Skeletal muscle satellite cell (primary cell): Measurements from ENCODE around the gene TMEM126A.

ENCODE experiments used
- H3K27me3 ChIP-seq: 2 replicates; pipeline ENCODE4 v1.7.0; 2013; ENCODE audit warnings: low read length; ENCODE audit not compliant: control insufficient read depth, insufficient read depth
- H3K36me3 ChIP-seq: 2 replicates; pipeline ENCODE4 v1.7.0; 2013; ENCODE audit warnings: mild to moderate bottlenecking, control low read depth, low read length; ENCODE audit not compliant: insufficient read depth
- H3K4me1 ChIP-seq: 2 replicates; pipeline ENCODE4 v1.7.0; 2013; ENCODE audit warnings: low read length; ENCODE audit not compliant: control insufficient read depth, insufficient read depth
- H3K4me2 ChIP-seq: 2 replicates; pipeline ENCODE4 v1.7.0; 2013; ENCODE audit warnings: mild to moderate bottlenecking, low read length
- H3K4me3 ChIP-seq: 2 replicates; pipeline ENCODE4 v1.7.0; 2013; ENCODE audit warnings: low read length
- H3K9ac ChIP-seq: 2 replicates; pipeline ENCODE4 v1.7.0; 2013; ENCODE audit warnings: mild to moderate bottlenecking, low read depth, low read length, moderate library complexity
- H3K9me3 ChIP-seq: replicated peaks from 2 replicates; pipeline ENCODE4 v1.7.0; 2013; ENCODE audit warnings: mild to moderate bottlenecking, control low read depth, low read length

Gene TMEM126A

GRCh38 chr11:85679576-85679975 is 31.8 kb downstream of the TMEM126A start:
- no peak overlapping the region for H3K4me3 ChIP-seq
- H3K36me3 ChIP-seq, result no peaks in the 10 kb centered on the region
- no peaks in the 10 kb centered on the region for H3K9me3 ChIP-seq
- H3K4me2 ChIP-seq, result no peak overlapping the region
- peaks cover 9% of the 10 kb centered on the region for H3K4me1 ChIP-seq
- peaks cover 2% of the 10 kb centered on the region for H3K27me3 ChIP-seq
- H3K9ac ChIP-seq, result no peak overlapping the region

- H3K4me1 ChIP-seq, result peaks cover 22% of the 10 kb centered on the region
- H3K36me3 ChIP-seq, result no peaks in the 10 kb centered on the region
- no peak overlapping the region for H3K9ac ChIP-seq
- no peaks in the 10 kb centered on the region for H3K27me3 ChIP-seq
- no peak overlapping the region for H3K4me3 ChIP-seq
- no peak overlapping the region for H3K4me2 ChIP-seq
- H3K9me3 ChIP-seq, result no peaks in the 10 kb centered on the region
Observed at GRCh38 chr11:85680897-85681296, 33.1 kb downstream of the TMEM126A start.

GRCh38 chr11:85682330-85683305 is 34.9 kb downstream of the TMEM126A start:
- Histone ChIP-seq H3K4me1 (peaks cover 26% of the 10 kb centered on the region), H3K4me2 (peak overlapping the region; percentile 83), H3K9me3 (no peaks in the 10 kb centered on the region), H3K27me3 (no peaks in the 10 kb centered on the region), H3K36me3 (no peaks in the 10 kb centered on the region), H3K9ac (peak overlapping the region; percentile 84), H3K4me3 (peak overlapping the region; percentile 79)

DNA sequence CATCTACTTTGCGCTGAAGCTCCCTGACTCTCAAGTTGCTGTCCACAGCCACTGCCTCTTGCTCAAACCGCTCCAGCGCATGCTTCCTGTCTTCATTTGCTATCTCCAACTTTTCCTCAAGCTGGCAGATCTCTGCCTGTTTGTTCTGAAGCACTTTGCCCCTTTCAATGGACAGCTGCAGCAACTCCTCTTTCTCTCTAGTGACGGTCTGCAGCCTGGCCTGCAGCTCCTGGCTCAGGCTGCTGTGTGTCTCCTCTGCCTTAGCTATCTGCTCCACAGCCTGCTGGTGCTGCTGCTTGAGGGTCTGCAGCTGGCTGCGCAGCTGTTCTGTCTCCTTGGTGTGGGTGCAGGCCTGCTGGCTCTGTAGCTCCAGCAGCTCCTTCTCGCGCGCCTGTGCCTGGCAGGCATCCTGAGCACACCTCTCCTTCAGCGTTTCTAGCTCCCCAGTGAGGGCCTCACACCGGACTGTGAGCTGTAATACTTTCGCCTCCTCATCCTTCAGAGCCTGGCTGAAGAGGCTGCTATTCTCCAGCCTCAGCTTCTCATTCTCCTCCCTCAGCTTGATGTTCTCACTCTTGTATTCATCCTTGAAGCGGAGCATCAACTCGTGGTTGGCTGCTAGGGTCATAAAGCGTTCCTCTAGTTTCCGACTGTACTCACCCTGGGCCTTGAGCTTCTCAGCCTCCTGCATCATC is 37.5 kb downstream of the TMEM126A start:
- Histone ChIP-seq H3K4me2 (peak overlapping the region; percentile 91), H3K4me1 (peaks cover 26% of the 10 kb centered on the region)

GRCh38 chr11:85685820-85686459 is 38.2 kb downstream of the TMEM126A start, which contains the start of gene CCDC89:
Gene CCDC89, minus strand, starts transcription at chr11:85686195. Its CDS starts 65 bp downstream, at chr11:85686130.
- Histone ChIP-seq H3K9me3 (no peaks in the 10 kb centered on the region), H3K4me3 (peak within 1 kb of the TSS; percentile 74), H3K36me3 (no peaks in the 10 kb centered on the region), H3K4me1 (peaks cover 26% of the 10 kb centered on the region), H3K27me3 (no peaks in the 10 kb centered on the region), H3K4me2 (peak within 1 kb of the TSS; percentile 91), H3K9ac (peak within 1 kb of the TSS; percentile 74)

More for the DNA sequence above, 37.5 kb downstream of the TMEM126A start:
- H3K27me3 ChIP-seq, result no peaks in the 10 kb centered on the region
- no peaks in the 10 kb centered on the region for H3K9me3 ChIP-seq
- peak overlapping the region; percentile 74 for H3K9ac ChIP-seq
- H3K4me3 ChIP-seq, result peak overlapping the region; percentile 74
- no peaks in the 10 kb centered on the region for H3K36me3 ChIP-seq

- H3K4me1 ChIP-seq, result peaks cover 18% of the 10 kb centered on the region
- no peaks in the 10 kb centered on the region for H3K36me3 ChIP-seq
- H3K27me3 ChIP-seq, result no peaks in the 10 kb centered on the region
- no peak overlapping the region for H3K4me2 ChIP-seq
- no peaks in the 10 kb centered on the region for H3K9me3 ChIP-seq
- H3K9ac ChIP-seq, result peak overlapping the region; percentile 22
- no peak overlapping the region for H3K4me3 ChIP-seq
Observed at GRCh38 chr11:85694385-85694980, 46.7 kb downstream of the TMEM126A start.

DNA sequence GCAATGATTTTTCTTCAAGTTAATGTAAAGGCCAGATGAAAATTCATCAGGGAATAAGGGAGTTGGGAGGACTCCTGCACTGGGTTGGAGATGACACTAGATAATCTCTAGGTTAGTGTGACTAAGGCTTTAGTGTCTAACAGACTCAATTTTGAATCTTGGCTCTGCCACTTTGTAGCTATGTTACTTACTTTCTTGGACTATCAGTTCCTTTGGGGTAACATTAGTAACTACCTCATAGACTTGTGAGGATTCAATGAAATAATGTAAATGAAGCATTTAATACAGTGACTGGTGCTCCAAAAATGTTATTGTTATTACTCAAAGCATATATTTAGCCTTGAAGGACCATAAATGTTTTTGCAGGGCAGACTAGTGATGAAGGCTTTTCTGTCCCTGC is 47.8 kb downstream of the TMEM126A start:
- H3K27me3 ChIP-seq, result no peaks in the 10 kb centered on the region
- H3K36me3 ChIP-seq, result no peaks in the 10 kb centered on the region
- H3K4me1 ChIP-seq, result peaks cover 18% of the 10 kb centered on the region
- peak overlapping the region; percentile 22 for H3K9ac ChIP-seq
- H3K9me3 ChIP-seq, result no peaks in the 10 kb centered on the region
- H3K4me2 ChIP-seq, result no peak overlapping the region
- H3K4me3 ChIP-seq, result no peak overlapping the region

GRCh38 chr11:85697747-85698146 is 50.0 kb downstream of the TMEM126A start:
- Histone ChIP-seq H3K4me3 (no peak overlapping the region), H3K9ac (no peak overlapping the region), H3K27me3 (no peaks in the 10 kb centered on the region), H3K36me3 (no peaks in the 10 kb centered on the region), H3K9me3 (no peaks in the 10 kb centered on the region), H3K4me2 (no peak overlapping the region), H3K4me1 (peaks cover 18% of the 10 kb centered on the region)

DNA sequence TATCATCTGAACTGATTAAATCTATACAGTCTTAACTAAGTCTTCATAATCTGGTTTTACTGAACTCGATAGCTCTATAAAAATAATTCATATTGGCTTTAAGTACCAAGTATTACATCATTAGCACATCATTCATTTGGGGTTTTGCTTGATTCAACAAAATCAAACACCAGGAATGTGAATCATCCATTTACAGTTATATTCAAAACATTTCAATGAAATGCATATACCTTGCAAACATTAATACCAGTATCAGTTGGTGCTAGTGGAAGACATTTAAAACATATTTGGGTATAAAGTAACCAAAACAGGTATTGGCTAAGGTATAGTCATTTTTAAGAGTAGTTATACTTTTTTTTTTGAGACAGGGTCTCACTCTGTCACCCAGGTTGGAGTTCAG is 50.4 kb downstream of the TMEM126A start:
- no peak overlapping the region for H3K4me2 ChIP-seq
- H3K27me3 ChIP-seq, result no peaks in the 10 kb centered on the region
- no peaks in the 10 kb centered on the region for H3K36me3 ChIP-seq
- no peak overlapping the region for H3K4me3 ChIP-seq
- no peak overlapping the region for H3K9ac ChIP-seq
- H3K4me1 ChIP-seq, result peaks cover 18% of the 10 kb centered on the region
- no peaks in the 10 kb centered on the region for H3K9me3 ChIP-seq

- Histone ChIP-seq H3K4me1 (peaks cover 11% of the 10 kb centered on the region), H3K9ac (no peak overlapping the region), H3K27me3 (no peaks in the 10 kb centered on the region), H3K4me2 (no peak overlapping the region), H3K9me3 (no peaks in the 10 kb centered on the region), H3K4me3 (no peak overlapping the region), H3K36me3 (no peaks in the 10 kb centered on the region)
Observed at GRCh38 chr11:85699957-85700741, 52.4 kb downstream of the TMEM126A start.
